Loucy (cell line): ENCODE results near the gene PMEL.
A peak's percentile ranks its signal among the peaks of the same experiment; 100 is the strongest.

Source experiments
- H2AFZ ChIP-seq: fragments of 200-600 bp; sonication (generic); 2 replicates; pipeline ENCODE4 v1.6.0; 2016; ENCODE audit warnings: antibody characterized with exemption, mild to moderate bottlenecking, low read length, moderate library complexity
- H3F3A ChIP-seq: fragments of 200-600 bp; 2 replicates; pipeline ENCODE4 v1.6.0; 2016; ENCODE audit warnings: antibody characterized with exemption, low read depth, mild to moderate bottlenecking
- H3K27me3 ChIP-seq: fragments of 200-600 bp; sonication (generic); 2 replicates; pipeline ENCODE4 v1.6.1; 2014; ENCODE audit warnings: low read length, mild to moderate bottlenecking; ENCODE audit not compliant: insufficient read depth, poor library complexity, severe bottlenecking
- H3K36me3 ChIP-seq: fragments of 200-600 bp; sonication (generic); 2 replicates; pipeline ENCODE4 v1.6.1; 2016; ENCODE audit warnings: low read length; ENCODE audit not compliant: insufficient read depth
- H3K4me1 ChIP-seq: fragments of 200-600 bp; sonication (generic); 2 replicates; pipeline ENCODE4 v1.5.1; 2014; ENCODE audit warnings: low read length, mild to moderate bottlenecking; ENCODE audit not compliant: insufficient read depth, poor library complexity, severe bottlenecking
- H3K4me2 ChIP-seq: fragments of 200-600 bp; sonication (generic); 2 replicates; pipeline ENCODE4 v1.6.0; 2014; ENCODE audit warnings: antibody characterized with exemption, low read length, low read depth, mild to moderate bottlenecking; ENCODE audit not compliant: poor library complexity, severe bottlenecking
- H3K4me3 ChIP-seq: fragments of 200-600 bp; sonication (generic); 2 replicates; pipeline ENCODE4 v1.5.1; 2014; ENCODE audit warnings: low read length, mild to moderate bottlenecking, mixed read lengths; ENCODE audit not compliant: poor library complexity, severe bottlenecking
- H3K79me2 ChIP-seq: fragments of 200-600 bp; sonication (generic); 2 replicates; pipeline ENCODE4 v1.6.1; 2014; ENCODE audit warnings: low read length; ENCODE audit not compliant: insufficient read depth
- H3K9ac ChIP-seq: fragments of 200-600 bp; sonication (generic); 2 replicates; pipeline ENCODE4 v1.6.0; 2014; ENCODE audit warnings: mild to moderate bottlenecking, low read depth, low read length, moderate library complexity; ENCODE audit not compliant: poor library complexity, severe bottlenecking
- H3K9me2 ChIP-seq: fragments of 200-600 bp; sonication (generic); replicated peaks from 2 replicates; pipeline ENCODE4 v1.6.1; 2016; ENCODE audit warnings: low read depth, low read length, mixed read lengths
- H3K9me3 ChIP-seq: fragments of 200-600 bp; sonication (generic); 2 replicates; pipeline ENCODE4 v1.6.1; 2014; ENCODE audit warnings: mild to moderate bottlenecking, antibody characterized with exemption, low read length, low read depth; ENCODE audit not compliant: insufficient read depth
- H4K20me1 ChIP-seq: fragments of 200-600 bp; sonication (generic); 2 replicates; pipeline ENCODE4 v1.6.0; 2014; ENCODE audit warnings: antibody characterized with exemption, low read length, mild to moderate bottlenecking; ENCODE audit not compliant: insufficient read depth, poor library complexity, severe bottlenecking
- CTCF ChIP-seq: fragments of 200-600 bp; sonication (generic); conservative IDR thresholded peaks from 2 replicates; pipeline ENCODE4 v1.5.1; 2014; ENCODE audit warnings: mild to moderate bottlenecking, antibody characterized with exemption, low read length
- EZH2phosphoT487 ChIP-seq: fragments of 200-600 bp; IDR thresholded peaks from 2 replicates; pipeline ENCODE4 v1.6.1; 2018; ENCODE audit warnings: antibody characterized with exemption, mild to moderate bottlenecking, moderate library complexity, borderline replicate concordance

Gene PMEL

GRCh38 chr12:55931317-55931779 is 34.5 kb downstream of the PMEL start:
- H3K4me3 ChIP-seq = peak overlapping the region; percentile 84
- no peaks in the 10 kb centered on the region for H3K9me3 ChIP-seq
- peak overlapping the region; percentile 98 for H3K9ac ChIP-seq
- H3K4me1 ChIP-seq = peaks cover 49% of the 10 kb centered on the region
- no peaks in the 10 kb centered on the region for H3K9me2 ChIP-seq
- H3K4me2 ChIP-seq = peak overlapping the region; percentile 96
- peak overlapping the region; percentile 41 for H2AFZ ChIP-seq
- no peaks in the 10 kb centered on the region for H3K36me3 ChIP-seq
- no peaks in the 10 kb centered on the region for H3K27me3 ChIP-seq
- peaks cover 5% of the 10 kb centered on the region for H4K20me1 ChIP-seq
- TF ChIP-seq CTCF = no peak
- TF ChIP-seq EZH2phosphoT487 = no peak
- peaks cover 22% of the 10 kb centered on the region for H3F3A ChIP-seq
- peaks cover 57% of the 10 kb centered on the region for H3K79me2 ChIP-seq

GRCh38 chr12:55930771-55931316 is 35.0 kb downstream of the PMEL start, which contains the start of gene DGKA:
Gene DGKA (plus strand): TSS chr12:55931162. CDS start chr12:55936504, 5,342 bp downstream.
- Histone ChIP-seq H3K9me2 (no peaks in the 10 kb centered on the region), H3F3A (peaks cover 23% of the 10 kb centered on the region), H4K20me1 (peaks cover 5% of the 10 kb centered on the region), H2AFZ (peak within 1 kb of the TSS; percentile 65), H3K27me3 (no peaks in the 10 kb centered on the region), H3K36me3 (no peaks in the 10 kb centered on the region), H3K9me3 (no peaks in the 10 kb centered on the region), H3K4me1 (peaks cover 54% of the 10 kb centered on the region), H3K79me2 (peaks cover 62% of the 10 kb centered on the region), H3K9ac (peak within 1 kb of the TSS; percentile 98), H3K4me3 (peak within 1 kb of the TSS; percentile 100), H3K4me2 (peak within 1 kb of the TSS; percentile 96)
- TF ChIP-seq EZH2phosphoT487 (no peak), CTCF (peak; percentile 76)

- H3K4me2 ChIP-seq = peak overlapping the region; percentile 96
- no peaks in the 10 kb centered on the region for H3K27me3 ChIP-seq
- H3K9ac ChIP-seq = peak overlapping the region; percentile 98
- no peaks in the 10 kb centered on the region for H3K9me3 ChIP-seq
- peaks cover 63% of the 10 kb centered on the region for H3K4me1 ChIP-seq
- H2AFZ ChIP-seq = no peak overlapping the region
- H3K9me2 ChIP-seq = no peaks in the 10 kb centered on the region
- H4K20me1 ChIP-seq = peaks cover 9% of the 10 kb centered on the region
- no peaks in the 10 kb centered on the region for H3K36me3 ChIP-seq
- TF ChIP-seq EZH2phosphoT487 = no peak
- TF ChIP-seq CTCF = no peak
- H3K79me2 ChIP-seq = peaks cover 71% of the 10 kb centered on the region
- peaks cover 23% of the 10 kb centered on the region for H3F3A ChIP-seq
- peak overlapping the region; percentile 100 for H3K4me3 ChIP-seq
Observed at GRCh38 chr12:55929306-55929791, 36.5 kb downstream of the PMEL start.
